Large intestine (tissue), 3 donors: ENCODE data around the gene NKG7. TPM values are rescaled to one million over a fixed set of nuclear protein-coding genes. Genes with fewer than 3 reads are reported as not detected.

ENCODE experiments used
- DNase-seq, 2 donors: peaks; one replicate each; pipeline versions ENCODE4 v3.0.0 to v3.0.0-alpha.2; 2013
- H3K27ac ChIP-seq: one replicate; pipeline ENCODE4 v1.5.1; 2013; ENCODE audit warnings: low read length
- H3K27me3 ChIP-seq: 2 replicates; pipeline ENCODE4 v1.6.1; 2013; ENCODE audit warnings: low read length; ENCODE audit not compliant: control insufficient read depth, insufficient read depth
- H3K36me3 ChIP-seq: 2 replicates; pipeline ENCODE4 v1.6.1; 2013; ENCODE audit warnings: low read length; ENCODE audit not compliant: control insufficient read depth, insufficient read depth
- H3K4me1 ChIP-seq: one replicate; pipeline ENCODE4 v1.6.1; 2013; ENCODE audit warnings: low read length; ENCODE audit not compliant: control insufficient read depth, insufficient read depth
- H3K4me3 ChIP-seq: one replicate; pipeline ENCODE4 v1.5.1; 2013; ENCODE audit warnings: low read length
- H3K9me3 ChIP-seq: one replicate; pipeline ENCODE4 v1.6.1; 2013; ENCODE audit warnings: mild to moderate bottlenecking, low read depth, low read length, moderate library complexity; ENCODE audit not compliant: control insufficient read depth
- WGBS: methylation state at CpG from one replicate; pipeline ENCODE4 v1.1.5; 2013; ENCODE audit warnings: low lambda C conversion rate; ENCODE audit not compliant: insufficient coverage; 5-methylcytosine and 5-hydroxymethylcytosine counted together
- polyA plus RNA-seq: library from polyadenylated mRNA; unstranded; fragments of 120-200 nt; gene quantifications from one replicate; pipeline ENCODE4 v1.2.1, GENCODE V29; 2013

The NKG7 gene
- polyA plus RNA-seq, 1 donor = 12.4 TPM

- H3K4me1 ChIP-seq = peaks cover 7% of the 10 kb centered on the region
- no CpG with 5 or more reads among the region's 8 CpGs for WGBS
- H3K27ac ChIP-seq = no peak overlapping the region
- H3K9me3 ChIP-seq = no peaks in the 10 kb centered on the region
- H3K36me3 ChIP-seq = no peaks in the 10 kb centered on the region
- no peaks in the 10 kb centered on the region for H3K27me3 ChIP-seq
- DNase-seq = no peak
- no peak overlapping the region for H3K4me3 ChIP-seq
These were observed 1.2 kb downstream of the NKG7 start for GRCh38 chr19:51371186-51371690.

DNA sequence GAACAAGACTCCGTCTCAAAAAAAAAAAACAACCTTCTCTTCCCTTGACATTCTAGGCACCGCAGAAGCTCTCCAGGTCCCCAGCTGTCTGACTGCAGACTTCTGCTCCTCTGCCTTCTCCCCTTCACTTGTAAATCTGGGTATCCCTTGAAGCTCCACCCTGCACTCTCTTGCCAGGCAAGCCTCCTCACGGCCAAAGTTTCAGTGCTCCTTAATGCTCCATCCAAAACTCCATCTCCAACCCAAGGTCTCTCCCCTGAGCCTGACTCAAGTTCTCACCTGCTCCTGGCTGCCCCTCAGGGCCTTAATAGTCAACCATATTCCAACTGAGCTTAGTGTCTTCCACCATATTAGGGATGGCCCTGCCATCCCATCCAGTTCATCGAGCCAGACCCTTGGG, 2.2 kb downstream of the NKG7 start:
- no peaks in the 10 kb centered on the region for H3K27me3 ChIP-seq
- no peak overlapping the region for H3K27ac ChIP-seq
- no peak overlapping the region for H3K4me3 ChIP-seq
- no peaks in the 10 kb centered on the region for H3K9me3 ChIP-seq
- H3K4me1 ChIP-seq = peaks cover 7% of the 10 kb centered on the region
- no CpG with 5 or more reads among the region's 4 CpGs for WGBS
- no peaks in the 10 kb centered on the region for H3K36me3 ChIP-seq
- DNase-seq = no peak

DNA sequence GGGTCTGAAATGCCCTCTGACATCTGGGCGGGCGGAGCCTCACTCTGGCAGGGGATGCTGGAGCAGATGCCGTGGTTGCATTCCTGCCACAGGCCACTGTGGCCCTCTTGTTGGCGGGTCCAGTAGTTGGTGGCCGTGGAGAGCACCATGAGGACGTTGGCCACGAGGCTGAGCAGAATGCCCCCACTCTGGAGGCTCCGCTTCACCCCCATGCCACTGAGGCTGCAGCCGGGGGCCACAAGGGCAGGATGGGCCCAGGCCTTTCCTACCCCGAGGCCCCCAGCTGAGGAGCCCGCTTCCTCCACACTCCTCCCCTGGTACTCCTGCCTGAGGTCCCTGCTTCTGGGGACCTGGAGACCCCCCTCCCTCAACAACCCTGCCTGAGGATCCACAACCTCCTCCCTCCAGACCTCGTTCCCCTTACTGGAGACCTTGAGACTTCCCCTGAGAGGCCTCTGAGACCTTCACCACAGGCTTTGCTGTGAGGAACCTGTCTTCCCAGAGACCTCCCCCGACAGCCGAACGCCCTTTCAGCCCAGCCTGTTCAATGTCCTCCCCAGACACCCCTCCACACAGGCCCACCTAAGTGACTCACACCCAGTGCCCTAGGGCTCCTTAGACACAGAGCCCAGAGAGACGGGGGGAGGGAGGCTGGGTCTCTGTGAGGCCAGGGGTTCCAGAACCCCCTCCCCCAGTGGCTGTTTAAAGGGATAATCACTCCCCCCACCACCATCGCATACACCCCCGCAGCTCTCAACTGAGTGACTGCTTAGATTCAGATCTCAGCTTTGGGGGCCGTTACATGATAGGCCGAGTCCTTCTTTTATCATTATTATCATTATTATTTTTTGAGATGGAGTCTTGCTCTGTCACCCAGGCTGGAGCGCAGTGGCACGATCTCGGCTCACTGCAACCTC, 3.8 kb downstream of the NKG7 start, which contains the start of gene CLDND2:
Gene CLDND2 (minus strand): TSS at position 638 of the 917 bp plus-strand sequence. CDS start 426 bp downstream, at position 212.
- H3K27ac ChIP-seq = peak within 1 kb of the TSS; percentile 78
- no CpG with 5 or more reads among the region's 23 CpGs for WGBS
- H3K27me3 ChIP-seq = no peaks in the 10 kb centered on the region
- H3K4me3 ChIP-seq = peak within 1 kb of the TSS; percentile 62
- no peaks in the 10 kb centered on the region for H3K36me3 ChIP-seq
- H3K9me3 ChIP-seq = no peaks in the 10 kb centered on the region
- DNase-seq = peak in 1 of 2 donors; percentile 21
- H3K4me1 ChIP-seq = peaks cover 17% of the 10 kb centered on the region

GRCh38 chr19:51367565-51368365, 4.7 kb downstream of the NKG7 start:
- no CpG with 5 or more reads among the region's 64 CpGs for WGBS
- no peaks in the 10 kb centered on the region for H3K36me3 ChIP-seq
- DNase-seq = peak; percentile 99 to 100

GRCh38 chr19:51367255-51367564, 5.2 kb downstream of the NKG7 start:
- no peaks in the 10 kb centered on the region for H3K36me3 ChIP-seq
- peak overlapping the region; percentile 98 for H3K27ac ChIP-seq
- H3K9me3 ChIP-seq = no peaks in the 10 kb centered on the region
- H3K4me1 ChIP-seq = peaks cover 31% of the 10 kb centered on the region
- H3K4me3 ChIP-seq = peak overlapping the region; percentile 62
- H3K27me3 ChIP-seq = no peaks in the 10 kb centered on the region
- DNase-seq = no peak
- no CpG with 5 or more reads among the region's 15 CpGs for WGBS

More at GRCh38 chr19:51367565-51368365, 4.7 kb downstream of the NKG7 start:
- H3K27ac ChIP-seq = peak overlapping the region; percentile 98
- H3K4me3 ChIP-seq = peak overlapping the region; percentile 62
- peaks cover 25% of the 10 kb centered on the region for H3K4me1 ChIP-seq
- H3K9me3 ChIP-seq = no peaks in the 10 kb centered on the region
- H3K27me3 ChIP-seq = no peaks in the 10 kb centered on the region

DNA sequence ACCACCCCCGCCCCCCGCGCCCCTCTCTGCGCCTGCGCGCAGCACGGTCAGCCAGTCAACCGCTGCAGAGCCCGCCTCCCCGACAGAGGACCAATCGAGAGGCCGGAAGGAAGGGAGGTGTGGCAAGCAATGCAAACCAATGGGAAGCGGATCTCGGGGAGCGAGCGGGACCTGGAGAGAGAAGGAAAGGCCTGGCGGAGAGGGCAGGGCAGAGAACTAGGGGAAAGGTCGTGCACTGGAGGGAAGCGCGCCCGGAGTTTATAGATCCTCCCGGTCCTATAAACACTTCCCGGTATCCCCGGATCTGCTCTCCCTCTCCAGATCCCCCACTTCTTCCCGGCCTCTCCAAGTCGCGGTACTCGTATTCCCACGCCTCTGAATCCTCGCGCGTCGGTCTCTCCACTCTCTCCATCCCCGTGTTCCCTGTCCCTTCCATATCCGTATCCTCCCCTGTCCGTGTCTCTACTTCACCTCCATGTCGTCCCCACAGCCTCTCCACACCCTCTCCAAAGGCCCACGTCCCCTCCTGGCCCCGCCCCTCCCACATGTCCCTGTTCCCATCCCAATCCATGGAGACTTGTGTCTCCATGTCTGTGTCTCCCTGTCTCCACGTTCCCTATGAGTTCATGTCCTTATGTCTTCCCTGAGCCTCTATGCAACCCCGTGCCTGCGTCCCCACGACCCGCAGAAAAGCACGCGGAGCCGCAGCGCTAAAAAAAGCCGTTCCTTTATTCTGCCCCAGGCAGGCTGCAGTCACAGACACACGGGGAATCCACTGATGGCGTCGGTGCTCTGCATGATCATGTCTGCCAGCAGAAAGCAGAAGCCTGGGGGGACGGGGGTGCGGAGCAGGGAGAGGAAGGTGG, 5.8 kb downstream of the NKG7 start:
- H3K9me3 ChIP-seq = no peaks in the 10 kb centered on the region
- H3K4me1 ChIP-seq = peaks cover 36% of the 10 kb centered on the region
- no peaks in the 10 kb centered on the region for H3K27me3 ChIP-seq

DNA sequence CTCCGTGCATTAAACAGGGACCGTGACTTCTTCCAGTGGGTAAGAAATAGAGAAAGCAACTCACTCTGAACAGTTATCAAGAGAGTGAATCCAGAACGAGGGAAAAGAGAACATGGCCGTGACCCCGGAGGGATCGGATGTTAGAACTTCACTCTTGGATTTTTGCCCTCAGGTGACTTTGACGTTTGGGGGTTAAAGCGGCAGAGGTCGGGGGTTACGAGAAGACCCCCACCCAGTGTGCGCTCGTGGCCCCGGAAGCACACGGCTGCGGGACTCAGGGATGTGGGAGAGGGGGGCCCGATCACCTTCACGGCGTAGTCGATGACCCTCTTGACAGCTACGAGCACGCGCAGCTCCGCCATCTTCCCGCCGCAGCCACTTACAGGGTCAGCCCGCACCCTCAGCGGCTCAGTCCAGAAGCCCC, 6.5 kb downstream of the NKG7 start, which contains the start of gene ETFB:
Gene ETFB (minus strand): TSS at position 424 of the 424 bp plus-strand sequence. CDS start 62 bp downstream, at position 362.
- peak within 1 kb of the TSS; percentile 88 for H3K4me3 ChIP-seq
- H3K9me3 ChIP-seq = no peaks in the 10 kb centered on the region
- no peaks in the 10 kb centered on the region for H3K36me3 ChIP-seq
- no peak for DNase-seq
- peak within 1 kb of the TSS; percentile 98 for H3K27ac ChIP-seq
- WGBS = no CpG with 5 or more reads among the region's 27 CpGs
- H3K27me3 ChIP-seq = no peaks in the 10 kb centered on the region
- peaks cover 41% of the 10 kb centered on the region for H3K4me1 ChIP-seq

More for the DNA sequence above, 5.8 kb downstream of the NKG7 start:
- peak overlapping the region; percentile 98 for H3K27ac ChIP-seq
- H3K4me3 ChIP-seq = peak overlapping the region; percentile 88
- no peaks in the 10 kb centered on the region for H3K36me3 ChIP-seq
- WGBS = 0% methylated on average over 1 of the region's 54 CpGs
- DNase-seq = peak; percentile 99

GRCh38 chr19:51365211-51365964, 7.1 kb downstream of the NKG7 start:
- H3K4me1 ChIP-seq = peaks cover 41% of the 10 kb centered on the region
- WGBS = no CpG with 5 or more reads among the region's 10 CpGs

More at GRCh38 chr19:51365211-51365964, 7.1 kb downstream of the NKG7 start:
- H3K36me3 ChIP-seq = no peaks in the 10 kb centered on the region
- no peaks in the 10 kb centered on the region for H3K9me3 ChIP-seq
- DNase-seq = peak; percentile 64 to 81
- H3K27me3 ChIP-seq = no peaks in the 10 kb centered on the region
- H3K27ac ChIP-seq = peak overlapping the region; percentile 83
- H3K4me3 ChIP-seq = peak overlapping the region; percentile 88
